H9 (cell line): ENCODE measurements around the gene VAV1. TPM values are rescaled to one million over a fixed set of nuclear protein-coding genes. Genes with fewer than 3 reads are reported as not detected.

Experiments
- DNase-seq: peaks from one replicate; pipeline ENCODE4 v3.0.0-alpha.2; 2017
- H2AFZ ChIP-seq: one replicate; pipeline ENCODE4 v1.6.1; 2013; ENCODE audit warnings: mild to moderate bottlenecking, low read length, control low read depth, moderate library complexity
- H2AK5ac ChIP-seq: 2 replicates; pipeline ENCODE4 v1.6.1; 2013; ENCODE audit warnings: low read length, control low read depth, mixed read lengths; ENCODE audit not compliant: insufficient read length
- H2BK120ac ChIP-seq: one replicate; pipeline ENCODE4 v1.6.1; 2013; ENCODE audit warnings: low read depth, mild to moderate bottlenecking, low read length, control low read depth, inconsistent platforms; ENCODE audit not compliant: poor library complexity, severe bottlenecking
- H2BK12ac ChIP-seq: 2 replicates; pipeline ENCODE4 v1.6.1; 2013; ENCODE audit warnings: low read length, control low read depth, mixed read lengths, low read depth; ENCODE audit not compliant: insufficient read length
- H2BK15ac ChIP-seq: 2 replicates; pipeline ENCODE4 v1.6.1; 2013; ENCODE audit warnings: low read depth, low read length, control low read depth
- H2BK20ac ChIP-seq: one replicate; pipeline ENCODE4 v1.6.1; 2013; ENCODE audit warnings: low read depth, mild to moderate bottlenecking, low read length, control low read depth, inconsistent platforms; ENCODE audit not compliant: poor library complexity, severe bottlenecking
- H2BK5ac ChIP-seq: 2 replicates; pipeline ENCODE4 v1.6.1; 2013; ENCODE audit warnings: low read length, control low read depth, mixed read lengths; ENCODE audit not compliant: insufficient read length
- H3K14ac ChIP-seq: 2 replicates; pipeline ENCODE4 v1.6.1; 2013; ENCODE audit warnings: low read length, control low read depth; ENCODE audit not compliant: insufficient read depth
- H3K18ac ChIP-seq: 2 replicates; pipeline ENCODE4 v1.6.1; 2013; ENCODE audit warnings: low read depth, mild to moderate bottlenecking, mixed read lengths, low read length, control low read depth; ENCODE audit not compliant: insufficient read length
- H3K23ac ChIP-seq: 2 replicates; pipeline ENCODE4 v1.6.1; 2013; ENCODE audit warnings: low read length, control low read depth, mixed read lengths, low read depth; ENCODE audit not compliant: insufficient read length
- H3K23me2 ChIP-seq: 2 replicates; pipeline ENCODE4 v1.6.1; 2013; ENCODE audit warnings: low read depth, mild to moderate bottlenecking, mixed read lengths, low read length, control low read depth; ENCODE audit not compliant: insufficient read length, poor library complexity, severe bottlenecking
- H3K27ac ChIP-seq: 2 replicates; pipeline ENCODE4 v1.5.1; 2013; ENCODE audit warnings: low read length, control low read depth, mixed read lengths, low read depth; ENCODE audit not compliant: insufficient read length
- H3K27me3 ChIP-seq: 2 replicates; pipeline ENCODE4 v1.6.1; 2013; ENCODE audit warnings: low read length, control low read depth, inconsistent platforms; ENCODE audit not compliant: insufficient read depth
- H3K4ac ChIP-seq: 2 replicates; pipeline ENCODE4 v1.6.1; 2013; ENCODE audit warnings: low read depth, mild to moderate bottlenecking, control low read depth, inconsistent platforms, low read length, moderate library complexity
- H3K4me1 ChIP-seq: 2 replicates; pipeline ENCODE4 v1.6.1; 2013; ENCODE audit warnings: low read length, control low read depth, inconsistent platforms; ENCODE audit not compliant: insufficient read depth
- H3K4me2 ChIP-seq: 2 replicates; pipeline ENCODE4 v1.6.1; 2013; ENCODE audit warnings: low read length, control low read depth, mixed read lengths; ENCODE audit not compliant: insufficient read length, insufficient read depth
- H3K56ac ChIP-seq: 2 replicates; pipeline ENCODE4 v1.6.1; 2013; ENCODE audit warnings: low read depth, mild to moderate bottlenecking, mixed read lengths, low read length, control low read depth; ENCODE audit not compliant: insufficient read length
- H3K79me1 ChIP-seq: 2 replicates; pipeline ENCODE4 v1.6.1; 2013; ENCODE audit warnings: low read depth, mild to moderate bottlenecking, moderate library complexity, low read length, control low read depth, inconsistent platforms; ENCODE audit not compliant: insufficient read depth, poor library complexity, severe bottlenecking
- H3K79me2 ChIP-seq: 2 replicates; pipeline ENCODE4 v1.6.1; 2013; ENCODE audit warnings: low read length, control low read depth, inconsistent platforms; ENCODE audit not compliant: insufficient read depth
- H3K9ac ChIP-seq: 2 replicates; pipeline ENCODE4 v1.6.1; 2013; ENCODE audit warnings: low read length, control low read depth, mixed read lengths; ENCODE audit not compliant: insufficient read length; ENCODE audit errors: extremely low read depth
- H3K9me3 ChIP-seq: one replicate; pipeline ENCODE4 v1.6.1; 2013; ENCODE audit warnings: low read depth, low read length, inconsistent platforms; ENCODE audit not compliant: control insufficient read depth
- H3T11ph ChIP-seq: one replicate; pipeline ENCODE4 v1.6.1; 2013; ENCODE audit warnings: mild to moderate bottlenecking, low read length, control low read depth, inconsistent platforms
- H4K20me1 ChIP-seq: one replicate; pipeline ENCODE4 v1.6.1; 2013; ENCODE audit not compliant: control insufficient read depth, insufficient read length, insufficient read depth
- H4K5ac ChIP-seq: 2 replicates; pipeline ENCODE4 v1.6.1; 2013; ENCODE audit warnings: low read depth, mild to moderate bottlenecking, mixed read lengths, low read length, control low read depth; ENCODE audit not compliant: insufficient read length
- H4K8ac ChIP-seq: replicated peaks from 2 replicates; pipeline ENCODE4 v1.6.1; 2013; ENCODE audit warnings: low read length, control low read depth, mixed read lengths, low read depth; ENCODE audit not compliant: insufficient read length
- H4K91ac ChIP-seq: 2 replicates; pipeline ENCODE4 v1.6.1; 2013; ENCODE audit warnings: low read depth, mild to moderate bottlenecking, moderate library complexity, mixed read lengths, low read length, control low read depth; ENCODE audit not compliant: insufficient read length
- H3K27ac Mint-ChIP-seq, 3 experiments: 2 replicates in 2 of 3; 3 replicates in 1 of 3; pipeline ENCODE4 v1.8.0; 2020 to 2021; ENCODE audit warnings: mixed read lengths in 3 of 3, mild to moderate bottlenecking in 1 of 3, moderate library complexity in 1 of 3
- H3K27me3 Mint-ChIP-seq: 2 replicates; pipeline ENCODE4 v1.8.0; 2021; ENCODE audit warnings: low read depth, mild to moderate bottlenecking, moderate library complexity, mixed read lengths
- H3K36me3 Mint-ChIP-seq, 3 experiments: 2 replicates in 2 of 3; 3 replicates in 1 of 3; pipeline ENCODE4 v1.8.0; 2020 to 2021; ENCODE audit warnings: low read depth in 3 of 3, mixed read lengths in 3 of 3; ENCODE audit not compliant: insufficient read depth in 1 of 3
- H3K4me1 Mint-ChIP-seq, 2 experiments: 2 replicates each; pipeline ENCODE4 v1.8.0; 2020; ENCODE audit warnings: mixed read lengths in 2 of 2
- H3K4me3 Mint-ChIP-seq, 2 experiments: 2 replicates in 1 of 2; 3 replicates in 1 of 2; pipeline ENCODE4 v1.8.0; 2020 to 2021; ENCODE audit warnings: mild to moderate bottlenecking in 2 of 2, mixed read lengths in 2 of 2, moderate library complexity in 1 of 2
- H3K9me3 Mint-ChIP-seq, 2 experiments: 2 replicates in 1 of 2; 3 replicates in 1 of 2; pipeline ENCODE4 v1.8.0; 2020; ENCODE audit warnings: mild to moderate bottlenecking in 2 of 2, mixed read lengths in 2 of 2, moderate library complexity in 1 of 2
- CTCF ChIP-seq: fragments of 200-600 bp; sonication (generic); conservative IDR thresholded peaks from 3 replicates; pipeline ENCODE4 v1.8.0; 2021; ENCODE audit warnings: antibody characterized with exemption, mild to moderate bottlenecking
- WGBS: extraction: QIAGEN DNeasy Blood & Tissue Kit; methylation state at CpG from one replicate; pipeline ENCODE4 v1.1.7; 2013; ENCODE audit warnings: missing lambda C conversion rate, low lambda C conversion rate, mixed read lengths; ENCODE audit not compliant: insufficient read length; ENCODE audit errors: extremely low coverage; 5-methylcytosine and 5-hydroxymethylcytosine counted together
- total RNA-seq: library from RNA; stranded (reverse); gene quantifications from 2 replicates; pipeline ENCODE4 v1.2.1, GENCODE V29; 2021

The VAV1 gene
- total RNA-seq, 1 experiment from 2014 or later: 0.90 TPM

GRCh38 chr19:6851359-6851758 lies 78.9 kb downstream of the VAV1 start:
- H4K20me1 ChIP-seq: no peaks in the 10 kb centered on the region
- peaks cover 4% of the 10 kb centered on the region for H3K23me2 ChIP-seq
- H4K91ac ChIP-seq: no peak overlapping the region
- no peak overlapping the region for H3K4me3 Mint-ChIP-seq
- H4K8ac ChIP-seq: no peak overlapping the region
- no peak for TF ChIP-seq CTCF
- H3K4me1 ChIP-seq: no peaks in the 10 kb centered on the region
- H3K79me1 ChIP-seq: no peaks in the 10 kb centered on the region
- H2BK15ac ChIP-seq: no peak overlapping the region
- no peak overlapping the region for H3K14ac ChIP-seq
- peaks cover 3% of the 10 kb centered on the region for H3K27me3 Mint-ChIP-seq
- H2BK20ac ChIP-seq: no peak overlapping the region
- no peaks in the 10 kb centered on the region for H3K79me2 ChIP-seq
- H3K4me2 ChIP-seq: no peak overlapping the region
- no peak overlapping the region for H3K56ac ChIP-seq
- no peaks in the 10 kb centered on the region for H3K9me3 ChIP-seq
- no peak overlapping the region for H3K27ac Mint-ChIP-seq
- H2AFZ ChIP-seq: no peak overlapping the region
- H3K18ac ChIP-seq: no peak overlapping the region
- no peak overlapping the region for H3K27ac ChIP-seq
- no peak overlapping the region for H2BK120ac ChIP-seq
- no peak overlapping the region for H2BK5ac ChIP-seq
- no peaks in the 10 kb centered on the region for H3K36me3 Mint-ChIP-seq
- H3T11ph ChIP-seq: no peak overlapping the region
- DNase-seq: no peak
- no peak overlapping the region for H2BK12ac ChIP-seq
- H4K5ac ChIP-seq: no peak overlapping the region
- no peak overlapping the region for H2AK5ac ChIP-seq
- no peak overlapping the region for H3K4ac ChIP-seq
- no peaks in the 10 kb centered on the region for H3K27me3 ChIP-seq
- peaks cover 2 to 73% of the 10 kb centered on the region in 2 experiments; a peak in 3 of 5 replicates for H3K9me3 Mint-ChIP-seq
- no peaks in the 10 kb centered on the region for H3K4me1 Mint-ChIP-seq
- H3K23ac ChIP-seq: no peak overlapping the region
- no CpG with 5 or more reads among the region's 1 CpG for WGBS
- H3K9ac ChIP-seq: no peak overlapping the region
